ENCODE results near the gene RNASE7.

Gene RNASE7

DNA sequence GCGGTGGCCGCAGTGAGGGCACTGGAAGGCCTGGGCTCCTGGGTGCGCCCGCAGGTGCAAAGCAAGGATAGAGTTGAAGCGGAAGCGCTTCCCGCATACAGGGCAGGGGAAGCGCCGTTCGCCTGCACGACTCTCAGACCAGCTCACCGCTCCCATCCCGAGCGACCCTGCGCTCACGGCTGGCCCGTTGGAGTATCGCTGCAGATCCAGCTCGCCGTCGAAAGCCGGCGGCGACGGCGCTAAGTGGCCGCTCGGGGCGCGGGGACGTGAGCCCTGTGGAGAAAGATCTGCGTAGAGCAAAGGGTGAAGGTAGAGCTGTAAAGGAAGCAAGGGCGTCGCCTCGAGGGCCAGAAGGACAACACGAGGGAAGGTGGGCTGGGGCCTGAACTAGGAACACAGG lies 50.9 kb downstream of the RNASE7 start:
- peak overlapping the region; percentile 83; the same call in 1 of the 2 replicates for H3K9ac ChIP-seq (ENCODE audit: low read depth, low read length)
- H3K9me3 ChIP-seq (ENCODE audit: insufficient read depth, low read depth, low read length) = no peaks in the 10 kb centered on the region
- peak overlapping the region; percentile 82; the same call in 1 of the 2 replicates for H3K4me3 ChIP-seq (ENCODE audit: low read length)
- peaks cover 38% of the 10 kb centered on the region for H3K4me1 ChIP-seq (ENCODE audit: insufficient read depth, low read length)
- H3K27me3 ChIP-seq (ENCODE audit: insufficient read depth, low read length) = no peaks in the 10 kb centered on the region
- H3K27ac ChIP-seq (ENCODE audit: low read length) = no peak overlapping the region
- peaks cover 56% of the 10 kb centered on the region for H3K36me3 ChIP-seq (ENCODE audit: insufficient read depth, low read depth, low read length)

All from iPS-20b (cell line).